Erythroblast (primary cell): ENCODE measurements around the gene RET.

Source experiments
- GATA1 ChIP-seq: IDR thresholded peaks from 2 replicates; pipeline ENCODE4 v1.6.1; 2011; ENCODE audit warnings: low read depth, mild to moderate bottlenecking, control low read depth, low read length, moderate library complexity
- POLR2A ChIP-seq: IDR thresholded peaks from 2 replicates; pipeline ENCODE4 v1.6.1; 2011; ENCODE audit warnings: mild to moderate bottlenecking, low read length

GRCh38 chr10:43046288-43046991 lies 30.4 kb upstream of the RET start:
- TF ChIP-seq POLR2A (no peak), GATA1 (no peak)
